Epidermal melanocyte (primary cell): Measurements from ENCODE around the gene FBXW4.

Experiments
- DNase-seq: peaks from one replicate; pipeline ENCODE4 v3.0.0; 2011; ENCODE audit warnings: low spot score; ENCODE audit not compliant: insufficient read length

The FBXW4 gene

GRCh38 chr10:101694674-101695403 is at the start of gene FBXW4:
Gene FBXW4, minus strand, starts transcription at chr10:101695170. Its CDS starts 65 bp downstream, at chr10:101695105.
- peak; percentile 22 for DNase-seq

- DNase-seq: no peak
Measured at GRCh38 chr10:101744267-101744666, 49.3 kb upstream of the FBXW4 start.

- DNase-seq: no peak
Measured at GRCh38 chr10:101741938-101742337, 47.0 kb upstream of the FBXW4 start.

- DNase-seq: no peak
Measured at GRCh38 chr10:101736666-101737065, 41.7 kb upstream of the FBXW4 start.

- DNase-seq: no peak
Measured at GRCh38 chr10:101732096-101732495, 37.1 kb upstream of the FBXW4 start.

- DNase-seq: no peak
Measured at GRCh38 chr10:101726115-101726387, 31.1 kb upstream of the FBXW4 start.

GRCh38 chr10:101725296-101726114 is 30.5 kb upstream of the FBXW4 start:
- no peak for DNase-seq

- DNase-seq: no peak
Measured at GRCh38 chr10:101724446-101724845, 29.5 kb upstream of the FBXW4 start.

- no peak for DNase-seq
Measured at GRCh38 chr10:101723176-101723575, 28.2 kb upstream of the FBXW4 start.

GRCh38 chr10:101721806-101722205 is 26.8 kb upstream of the FBXW4 start:
- no peak for DNase-seq

- DNase-seq: no peak
Measured at GRCh38 chr10:101720606-101721230, 25.7 kb upstream of the FBXW4 start.

GRCh38 chr10:101718690-101719275 is 23.8 kb upstream of the FBXW4 start:
- DNase-seq: no peak

- no peak for DNase-seq
Measured at GRCh38 chr10:101716891-101717659, 22.1 kb upstream of the FBXW4 start.

- no peak for DNase-seq
Measured at GRCh38 chr10:101712997-101713396, 18.0 kb upstream of the FBXW4 start.

GRCh38 chr10:101710793-101711192 is 15.8 kb upstream of the FBXW4 start:
- DNase-seq: no peak

- no peak for DNase-seq
Measured at GRCh38 chr10:101710059-101710695, 15.2 kb upstream of the FBXW4 start.

GRCh38 chr10:101709359-101710058 is 14.5 kb upstream of the FBXW4 start:
- DNase-seq: no peak

- DNase-seq: no peak
Measured at GRCh38 chr10:101708870-101709269, 13.9 kb upstream of the FBXW4 start.

- no peak for DNase-seq
Measured at GRCh38 chr10:101708073-101708472, 13.1 kb upstream of the FBXW4 start.

GRCh38 chr10:101704331-101704730 is 9.4 kb upstream of the FBXW4 start:
- DNase-seq: no peak
